Measurements from ENCODE around the gene NMD3.

- no peak for TF ChIP-seq EZH2 (IDR thresholded peaks at IDR 0.05)
- TF ChIP-seq POLR2AphosphoS5 (IDR thresholded peaks at IDR 0.05; ENCODE audit: borderline replicate concordance, low read depth, low read length): no peak
- TF ChIP-seq FOXP2 (optimal IDR thresholded peaks at IDR 0.05; ENCODE audit: control extremely low read depth, extremely low read length, insufficient read depth): no peak
Observed at GRCh38 chr3:161263057-161263456, 41.9 kb downstream of the NMD3 start.
